Thyroid gland (tissue), 4 donors: ENCODE data around the gene SERTAD1.

ENCODE experiments used
- CTCF ChIP-seq, 6 experiments: fragments of 200-600 bp in 3 of 6; fragments of 450-650 bp in 3 of 6; sonication (generic) in 3 of 6; IDR thresholded peaks; one replicate each; pipeline ENCODE4 v1.5.1; 2016 to 2019; ENCODE audit warnings: antibody characterized with exemption in 6 of 6, mild to moderate bottlenecking in 2 of 6, inconsistent platforms in 1 of 6, moderate library complexity in 1 of 6
- POLR2A ChIP-seq, 2 donors: fragments of 450-650 bp; IDR thresholded peaks; one replicate each; pipeline ENCODE4 v1.6.1; 2017; ENCODE audit warnings: antibody characterized with exemption in 2 of 2, mild to moderate bottlenecking in 2 of 2, moderate library complexity in 1 of 2

- no peak for TF ChIP-seq CTCF (IDR thresholded peaks at IDR 0.05)
- no peak for TF ChIP-seq POLR2A (IDR thresholded peaks at IDR 0.05)
Observed at GRCh38 chr19:40461669-40462221, 36.0 kb upstream of the SERTAD1 start.
